ENCODE data around the gene TNNC2. TPM values are rescaled to one million over a fixed set of nuclear protein-coding genes. Genes with fewer than 3 reads are reported as not detected.

TNNC2 gene
- total and polyA plus RNA-seq, 2 of the 13 experiments (the other 11 are each of a cell fraction or from before 2014, with no cell fraction given), result 1.8 to 4.7 TPM

DNA sequence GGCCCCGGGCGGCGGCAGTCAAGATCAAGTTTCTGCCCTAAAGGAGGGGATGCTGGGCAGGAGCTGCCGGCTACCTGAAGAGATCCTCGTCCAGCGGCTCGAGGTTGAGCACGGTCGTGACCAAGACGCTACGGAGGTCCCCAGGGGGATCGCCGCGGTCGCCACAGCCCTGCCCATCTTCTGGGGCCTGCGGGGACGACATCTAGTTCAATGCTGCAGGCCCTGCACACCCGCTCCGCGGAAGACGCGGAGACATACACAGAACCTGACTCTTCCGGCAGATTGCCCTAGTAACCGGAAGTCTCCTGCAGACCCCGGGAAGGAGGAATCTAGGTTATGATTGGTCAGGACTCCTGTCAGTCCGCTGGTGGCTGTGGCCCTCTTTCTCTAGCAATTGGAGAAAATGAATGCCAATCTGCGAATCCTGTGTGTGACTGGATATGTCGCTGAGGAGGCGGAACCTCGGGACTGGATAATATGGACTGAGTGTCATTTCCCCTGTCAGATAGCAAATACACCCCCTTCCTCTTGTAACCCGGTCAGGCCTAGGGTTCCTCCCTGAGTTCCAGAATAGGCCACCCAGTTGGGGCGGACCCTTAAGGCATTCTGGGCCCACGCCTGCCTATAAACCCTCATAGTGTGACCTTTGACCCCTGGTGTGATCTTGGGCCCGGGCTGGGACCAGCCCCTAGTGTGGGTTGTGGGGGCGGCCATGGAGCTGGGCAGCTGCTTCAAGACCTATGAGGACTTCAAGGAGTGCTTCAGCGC lies 30.2 kb upstream of the TNNC2 start, which contains the start of the genes ACOT8 and ZSWIM3 (continued):
- TF ChIP-seq SRF (IDR thresholded peaks at IDR 0.05; ENCODE audit: low read depth, low read length) (peak; percentile 65; the same call in 1 of the 2 replicates), ZFP36L1 (CRISPR knock-in tag; IDR thresholded peaks at IDR 0.05) (0 out of 2 replicates have a peak, but pooled peaks have one; percentile 41), ZNF335 (CRISPR knock-in tag; IDR thresholded peaks at IDR 0.05) (peak; percentile 86; the same call in 1 of the 2 replicates), ZNF639 (CRISPR knock-in tag; conservative IDR thresholded peaks at IDR 0.05) (peak; percentile 71; the same call in 1 of the 2 replicates), HIVEP1 (CRISPR knock-in tag; IDR thresholded peaks at IDR 0.05) (peak; percentile 27), ZNF746 (CRISPR knock-in tag; IDR thresholded peaks at IDR 0.05) (peak; percentile 31; the same call in 1 of the 2 replicates), CBX2 (IDR thresholded peaks at IDR 0.05; ENCODE audit: low read depth, low read length) (no peak), CBX2 (CRISPR knock-in tag; IDR thresholded peaks at IDR 0.05; ENCODE audit: low read depth) (no peak), GFI1 (CRISPR knock-in tag; IDR thresholded peaks at IDR 0.05; ENCODE audit: borderline replicate concordance) (peak; percentile 9; the same call in 1 of the 2 replicates), ZNF44 (CRISPR knock-in tag; IDR thresholded peaks at IDR 0.05) (peak; percentile 91; the same call in 1 of the 2 replicates), ZNF557 (CRISPR knock-in tag; IDR thresholded peaks at IDR 0.05) (no peak), PCBP2 (optimal IDR thresholded peaks at IDR 0.05; ENCODE audit: low read depth, low read length, poor library complexity, severe bottlenecking) (no peak), LRRFIP1 (CRISPR knock-in tag; conservative IDR thresholded peaks at IDR 0.05) (no peak; the same call in 1 of the 2 replicates), ISL2 (CRISPR knock-in tag; IDR thresholded peaks at IDR 0.05) (peak; percentile 21; the same call in 1 of the 2 replicates), MYC (CRISPR knock-in tag; IDR thresholded peaks at IDR 0.05; ENCODE audit: borderline replicate concordance) (peak; percentile 43; the same call in 1 of the 2 replicates)
- TF ChIP-seq, protein P1, sequence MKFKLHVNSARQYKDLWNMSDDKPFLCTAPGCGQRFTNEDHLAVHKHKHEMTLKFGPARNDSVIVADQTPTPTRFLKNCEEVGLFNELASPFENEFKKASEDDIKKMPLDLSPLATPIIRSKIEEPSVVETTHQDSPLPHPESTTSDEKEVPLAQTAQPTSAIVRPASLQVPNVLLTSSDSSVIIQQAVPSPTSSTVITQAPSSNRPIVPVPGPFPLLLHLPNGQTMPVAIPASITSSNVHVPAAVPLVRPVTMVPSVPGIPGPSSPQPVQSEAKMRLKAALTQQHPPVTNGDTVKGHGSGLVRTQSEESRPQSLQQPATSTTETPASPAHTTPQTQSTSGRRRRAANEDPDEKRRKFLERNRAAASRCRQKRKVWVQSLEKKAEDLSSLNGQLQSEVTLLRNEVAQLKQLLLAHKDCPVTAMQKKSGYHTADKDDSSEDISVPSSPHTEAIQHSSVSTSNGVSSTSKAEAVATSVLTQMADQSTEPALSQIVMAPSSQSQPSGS (CRISPR knock-in tag; IDR thresholded peaks at IDR 0.05), result peak; percentile 22
- TF ChIP-seq, protein P2, sequence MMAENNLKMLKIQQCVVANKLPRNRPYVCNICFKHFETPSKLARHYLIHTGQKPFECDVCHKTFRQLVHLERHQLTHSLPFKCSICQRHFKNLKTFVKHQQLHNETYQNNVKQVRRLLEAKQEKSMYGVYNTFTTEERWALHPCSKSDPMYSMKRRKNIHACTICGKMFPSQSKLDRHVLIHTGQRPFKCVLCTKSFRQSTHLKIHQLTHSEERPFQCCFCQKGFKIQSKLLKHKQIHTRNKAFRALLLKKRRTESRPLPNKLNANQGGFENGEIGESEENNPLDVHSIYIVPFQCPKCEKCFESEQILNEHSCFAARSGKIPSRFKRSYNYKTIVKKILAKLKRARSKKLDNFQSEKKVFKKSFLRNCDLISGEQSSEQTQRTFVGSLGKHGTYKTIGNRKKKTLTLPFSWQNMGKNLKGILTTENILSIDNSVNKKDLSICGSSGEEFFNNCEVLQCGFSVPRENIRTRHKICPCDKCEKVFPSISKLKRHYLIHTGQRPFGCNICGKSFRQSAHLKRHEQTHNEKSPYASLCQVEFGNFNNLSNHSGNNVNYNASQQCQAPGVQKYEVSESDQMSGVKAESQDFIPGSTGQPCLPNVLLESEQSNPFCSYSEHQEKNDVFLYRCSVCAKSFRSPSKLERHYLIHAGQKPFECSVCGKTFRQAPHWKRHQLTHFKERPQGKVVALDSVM (CRISPR knock-in tag; IDR thresholded peaks at IDR 0.05), result no peak; the same call in none of the 2 replicates
- TF ChIP-seq, protein P3, sequence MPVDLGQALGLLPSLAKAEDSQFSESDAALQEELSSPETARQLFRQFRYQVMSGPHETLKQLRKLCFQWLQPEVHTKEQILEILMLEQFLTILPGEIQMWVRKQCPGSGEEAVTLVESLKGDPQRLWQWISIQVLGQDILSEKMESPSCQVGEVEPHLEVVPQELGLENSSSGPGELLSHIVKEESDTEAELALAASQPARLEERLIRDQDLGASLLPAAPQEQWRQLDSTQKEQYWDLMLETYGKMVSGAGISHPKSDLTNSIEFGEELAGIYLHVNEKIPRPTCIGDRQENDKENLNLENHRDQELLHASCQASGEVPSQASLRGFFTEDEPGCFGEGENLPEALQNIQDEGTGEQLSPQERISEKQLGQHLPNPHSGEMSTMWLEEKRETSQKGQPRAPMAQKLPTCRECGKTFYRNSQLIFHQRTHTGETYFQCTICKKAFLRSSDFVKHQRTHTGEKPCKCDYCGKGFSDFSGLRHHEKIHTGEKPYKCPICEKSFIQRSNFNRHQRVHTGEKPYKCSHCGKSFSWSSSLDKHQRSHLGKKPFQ (CRISPR knock-in tag; IDR thresholded peaks at IDR 0.05; ENCODE audit: insufficient replicate concordance), result no peak
